Liver (tissue), 3 donors: ENCODE measurements around the gene PARD3.

ENCODE experiments used
- CTCF ChIP-seq: fragments of 150-350 bp; IDR thresholded peaks from 2 replicates; pipeline ENCODE4 v1.5.1; 2017; ENCODE audit warnings: improper control_type of control experiment, low read depth, low read length; ENCODE audit not compliant: missing input control
- GABPA ChIP-seq, 2 donors: IDR thresholded peaks in 1 of 2; conservative IDR thresholded peaks in 1 of 2; 2 replicates each; pipeline ENCODE4 v1.6.1; 2016; ENCODE audit warnings: antibody characterized with exemption in 2 of 2, mild to moderate bottlenecking in 1 of 2, moderate library complexity in 1 of 2
- JUND ChIP-seq, 2 donors: IDR thresholded peaks; 2 replicates each; pipeline ENCODE4 v1.6.1; 2016; ENCODE audit warnings: antibody characterized with exemption in 2 of 2
- RAD21 ChIP-seq, 2 donors: IDR thresholded peaks; 2 replicates each; pipeline ENCODE4 v1.6.1; 2016; ENCODE audit warnings: antibody characterized with exemption in 2 of 2, mild to moderate bottlenecking in 2 of 2
- RXRA ChIP-seq, 2 donors: IDR thresholded peaks; 2 replicates each; pipeline ENCODE4 v1.6.1; 2017 to 2018; ENCODE audit warnings: antibody characterized with exemption in 2 of 2, mild to moderate bottlenecking in 1 of 2
- YY1 ChIP-seq: IDR thresholded peaks from 2 replicates; pipeline ENCODE4 v1.6.1; 2016; ENCODE audit warnings: antibody characterized with exemption, mild to moderate bottlenecking
- TF ChIP-seq, protein P1 (sequence below): IDR thresholded peaks from 2 replicates; pipeline ENCODE4 v1.6.1; 2016; ENCODE audit warnings: antibody characterized with exemption, mild to moderate bottlenecking
- TF ChIP-seq, protein P2 (sequence below): IDR thresholded peaks from 2 replicates; pipeline ENCODE4 v1.6.1; 2016; ENCODE audit warnings: antibody characterized with exemption
- donor health status: healthy.
- donor health status: healthy.

GRCh38 chr10:34168439-34168838 is 646.7 kb downstream of the PARD3 start:
- TF ChIP-seq CTCF (no peak), RAD21 (IDR thresholded peaks at IDR 0.05) (no peak), YY1 (no peak), GABPA (IDR thresholded peaks at IDR 0.05 in 1 of 2, conservative IDR thresholded peaks at IDR 0.05 in 1 of 2) (no peak), RXRA (IDR thresholded peaks at IDR 0.05) (no peak), JUND (IDR thresholded peaks at IDR 0.05) (no peak)
- TF ChIP-seq, protein P1, sequence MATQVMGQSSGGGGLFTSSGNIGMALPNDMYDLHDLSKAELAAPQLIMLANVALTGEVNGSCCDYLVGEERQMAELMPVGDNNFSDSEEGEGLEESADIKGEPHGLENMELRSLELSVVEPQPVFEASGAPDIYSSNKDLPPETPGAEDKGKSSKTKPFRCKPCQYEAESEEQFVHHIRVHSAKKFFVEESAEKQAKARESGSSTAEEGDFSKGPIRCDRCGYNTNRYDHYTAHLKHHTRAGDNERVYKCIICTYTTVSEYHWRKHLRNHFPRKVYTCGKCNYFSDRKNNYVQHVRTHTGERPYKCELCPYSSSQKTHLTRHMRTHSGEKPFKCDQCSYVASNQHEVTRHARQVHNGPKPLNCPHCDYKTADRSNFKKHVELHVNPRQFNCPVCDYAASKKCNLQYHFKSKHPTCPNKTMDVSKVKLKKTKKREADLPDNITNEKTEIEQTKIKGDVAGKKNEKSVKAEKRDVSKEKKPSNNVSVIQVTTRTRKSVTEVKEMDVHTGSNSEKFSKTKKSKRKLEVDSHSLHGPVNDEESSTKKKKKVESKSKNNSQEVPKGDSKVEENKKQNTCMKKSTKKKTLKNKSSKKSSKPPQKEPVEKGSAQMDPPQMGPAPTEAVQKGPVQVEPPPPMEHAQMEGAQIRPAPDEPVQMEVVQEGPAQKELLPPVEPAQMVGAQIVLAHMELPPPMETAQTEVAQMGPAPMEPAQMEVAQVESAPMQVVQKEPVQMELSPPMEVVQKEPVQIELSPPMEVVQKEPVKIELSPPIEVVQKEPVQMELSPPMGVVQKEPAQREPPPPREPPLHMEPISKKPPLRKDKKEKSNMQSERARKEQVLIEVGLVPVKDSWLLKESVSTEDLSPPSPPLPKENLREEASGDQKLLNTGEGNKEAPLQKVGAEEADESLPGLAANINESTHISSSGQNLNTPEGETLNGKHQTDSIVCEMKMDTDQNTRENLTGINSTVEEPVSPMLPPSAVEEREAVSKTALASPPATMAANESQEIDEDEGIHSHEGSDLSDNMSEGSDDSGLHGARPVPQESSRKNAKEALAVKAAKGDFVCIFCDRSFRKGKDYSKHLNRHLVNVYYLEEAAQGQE: no peak
- TF ChIP-seq, protein P2, sequence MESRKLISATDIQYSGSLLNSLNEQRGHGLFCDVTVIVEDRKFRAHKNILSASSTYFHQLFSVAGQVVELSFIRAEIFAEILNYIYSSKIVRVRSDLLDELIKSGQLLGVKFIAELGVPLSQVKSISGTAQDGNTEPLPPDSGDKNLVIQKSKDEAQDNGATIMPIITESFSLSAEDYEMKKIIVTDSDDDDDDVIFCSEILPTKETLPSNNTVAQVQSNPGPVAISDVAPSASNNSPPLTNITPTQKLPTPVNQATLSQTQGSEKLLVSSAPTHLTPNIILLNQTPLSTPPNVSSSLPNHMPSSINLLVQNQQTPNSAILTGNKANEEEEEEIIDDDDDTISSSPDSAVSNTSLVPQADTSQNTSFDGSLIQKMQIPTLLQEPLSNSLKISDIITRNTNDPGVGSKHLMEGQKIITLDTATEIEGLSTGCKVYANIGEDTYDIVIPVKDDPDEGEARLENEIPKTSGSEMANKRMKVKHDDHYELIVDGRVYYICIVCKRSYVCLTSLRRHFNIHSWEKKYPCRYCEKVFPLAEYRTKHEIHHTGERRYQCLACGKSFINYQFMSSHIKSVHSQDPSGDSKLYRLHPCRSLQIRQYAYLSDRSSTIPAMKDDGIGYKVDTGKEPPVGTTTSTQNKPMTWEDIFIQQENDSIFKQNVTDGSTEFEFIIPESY: no peak
